Progenitor cell of endocrine pancreas (in vitro differentiated cells): ENCODE results near the gene ZBTB5. TPM values are rescaled to one million over a fixed set of nuclear protein-coding genes. Genes with fewer than 3 reads are reported as not detected.

ENCODE experiments used
- DNase-seq: peaks from one replicate; pipeline ENCODE4 v3.0.0; 2021; ENCODE audit warnings: low spot score; ENCODE audit not compliant: unreplicated experiment
- H3K27ac Mint-ChIP-seq: 2 replicates; pipeline ENCODE4 v1.8.0; 2021; ENCODE audit warnings: mild to moderate bottlenecking, moderate library complexity, mixed read lengths
- H3K27me3 Mint-ChIP-seq: 2 replicates; pipeline ENCODE4 v1.8.0; 2021; ENCODE audit warnings: mixed read lengths
- H3K36me3 Mint-ChIP-seq: 2 replicates; pipeline ENCODE4 v1.8.0; 2022; ENCODE audit warnings: mixed read lengths; ENCODE audit not compliant: insufficient read depth
- H3K4me1 Mint-ChIP-seq: 2 replicates; pipeline ENCODE4 v1.8.0; 2021; ENCODE audit warnings: low read depth, mixed read lengths
- H3K4me3 Mint-ChIP-seq: 2 replicates; pipeline ENCODE4 v1.8.0; 2021; ENCODE audit warnings: low read depth, mild to moderate bottlenecking, moderate library complexity, mixed read lengths
- H3K9me3 Mint-ChIP-seq: 2 replicates; pipeline ENCODE4 v1.8.0; 2021; ENCODE audit warnings: low read depth, mixed read lengths
- total RNA-seq: library from RNA; stranded (reverse); gene quantifications from 2 replicates; pipeline ENCODE4 v1.2.1, GENCODE V29; 2021
- TF ChIP-seq, protein P1 (sequence below): fragments of 200-600 bp; sonication (generic); IDR thresholded peaks from one replicate; pipeline ENCODE4 v1.5.0; 2021; ENCODE audit warnings: antibody characterized with exemption, mild to moderate bottlenecking; ENCODE audit not compliant: unreplicated experiment

Gene ZBTB5
- total RNA-seq, 1 donor from 2014 or later = 21.2 TPM

DNA sequence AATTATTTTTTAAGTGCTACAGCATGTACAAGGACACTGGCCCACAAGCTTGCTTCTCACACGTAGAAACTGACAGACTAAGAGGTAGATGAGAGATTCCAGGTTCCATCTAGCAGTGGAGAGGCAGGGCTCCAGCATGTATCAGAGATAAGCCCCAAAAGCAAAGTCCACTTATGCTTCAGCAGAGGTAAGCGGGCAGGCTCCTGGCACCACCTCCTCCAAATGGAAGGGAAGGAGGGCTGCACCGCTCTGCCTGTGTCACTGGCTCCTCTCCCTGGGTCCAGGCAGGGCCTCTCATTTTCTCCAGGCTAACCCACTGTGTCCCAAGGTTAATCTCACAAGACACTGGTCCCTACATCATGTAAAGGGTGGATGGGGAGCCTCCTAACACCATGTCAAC, 26.9 kb downstream of the ZBTB5 start:
- DNase-seq = no peak
- Mint-ChIP-seq H3K9me3 (no peaks in the 10 kb centered on the region), H3K4me3 (no peak overlapping the region), H3K27ac (no peak overlapping the region), H3K4me1 (peaks cover 9% of the 10 kb centered on the region), H3K36me3 (peaks cover 21% of the 10 kb centered on the region), H3K27me3 (no peaks in the 10 kb centered on the region)
- TF ChIP-seq, protein P1, sequence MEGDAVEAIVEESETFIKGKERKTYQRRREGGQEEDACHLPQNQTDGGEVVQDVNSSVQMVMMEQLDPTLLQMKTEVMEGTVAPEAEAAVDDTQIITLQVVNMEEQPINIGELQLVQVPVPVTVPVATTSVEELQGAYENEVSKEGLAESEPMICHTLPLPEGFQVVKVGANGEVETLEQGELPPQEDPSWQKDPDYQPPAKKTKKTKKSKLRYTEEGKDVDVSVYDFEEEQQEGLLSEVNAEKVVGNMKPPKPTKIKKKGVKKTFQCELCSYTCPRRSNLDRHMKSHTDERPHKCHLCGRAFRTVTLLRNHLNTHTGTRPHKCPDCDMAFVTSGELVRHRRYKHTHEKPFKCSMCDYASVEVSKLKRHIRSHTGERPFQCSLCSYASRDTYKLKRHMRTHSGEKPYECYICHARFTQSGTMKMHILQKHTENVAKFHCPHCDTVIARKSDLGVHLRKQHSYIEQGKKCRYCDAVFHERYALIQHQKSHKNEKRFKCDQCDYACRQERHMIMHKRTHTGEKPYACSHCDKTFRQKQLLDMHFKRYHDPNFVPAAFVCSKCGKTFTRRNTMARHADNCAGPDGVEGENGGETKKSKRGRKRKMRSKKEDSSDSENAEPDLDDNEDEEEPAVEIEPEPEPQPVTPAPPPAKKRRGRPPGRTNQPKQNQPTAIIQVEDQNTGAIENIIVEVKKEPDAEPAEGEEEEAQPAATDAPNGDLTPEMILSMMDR = no peak

DNA sequence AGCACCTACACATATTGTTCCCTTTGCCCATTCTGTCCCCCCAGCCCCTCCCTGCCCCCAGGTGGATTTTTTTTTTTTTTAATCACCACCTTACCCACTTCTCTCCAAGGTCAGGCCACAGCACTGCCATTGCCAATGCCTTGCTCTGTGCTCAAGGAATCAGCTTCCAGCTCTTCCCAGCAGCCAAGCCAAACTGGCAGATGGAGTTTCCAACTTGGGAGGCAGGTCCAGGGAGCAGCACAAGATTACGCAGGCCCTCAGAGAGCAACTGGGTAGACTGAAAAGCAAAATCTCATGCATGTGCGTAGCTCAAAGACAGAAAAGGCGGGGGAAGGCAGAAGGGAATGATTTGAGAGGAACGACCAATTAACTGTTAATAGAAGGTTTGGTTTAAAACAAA, 27.6 kb downstream of the ZBTB5 start:
- H3K4me3 Mint-ChIP-seq = no peak overlapping the region
- DNase-seq = no peak
- H3K36me3 Mint-ChIP-seq = peaks cover 21% of the 10 kb centered on the region
- H3K4me1 Mint-ChIP-seq = peaks cover 7% of the 10 kb centered on the region
- no peaks in the 10 kb centered on the region for H3K9me3 Mint-ChIP-seq
- H3K27ac Mint-ChIP-seq = no peak overlapping the region
- TF ChIP-seq, protein P1 = no peak
- no peaks in the 10 kb centered on the region for H3K27me3 Mint-ChIP-seq

DNA sequence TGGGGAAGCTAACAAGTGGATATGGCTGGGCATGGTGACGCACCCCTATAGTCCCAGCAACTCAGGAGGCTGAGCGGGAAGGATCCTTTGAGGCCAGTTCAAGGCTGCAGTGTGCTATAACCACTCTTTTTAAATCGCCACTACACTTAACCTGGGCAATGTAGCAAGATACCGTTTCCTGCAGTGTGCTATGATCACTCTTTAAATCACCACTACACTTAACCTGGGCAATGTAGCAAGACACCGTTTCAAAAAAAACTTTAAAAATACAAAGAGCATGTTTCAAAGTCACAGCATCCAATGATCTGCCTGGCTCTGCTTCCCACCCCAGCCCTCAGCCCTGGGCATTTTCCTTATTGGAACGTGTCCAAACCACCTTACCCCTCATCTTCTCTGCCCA, 28.2 kb downstream of the ZBTB5 start:
- peaks cover 2% of the 10 kb centered on the region for H3K4me1 Mint-ChIP-seq
- H3K27ac Mint-ChIP-seq = no peak overlapping the region
- TF ChIP-seq, protein P1 = no peak
- no peaks in the 10 kb centered on the region for H3K9me3 Mint-ChIP-seq
- DNase-seq = no peak
- H3K4me3 Mint-ChIP-seq = no peak overlapping the region
- peaks cover 23% of the 10 kb centered on the region for H3K36me3 Mint-ChIP-seq
- no peaks in the 10 kb centered on the region for H3K27me3 Mint-ChIP-seq

DNA sequence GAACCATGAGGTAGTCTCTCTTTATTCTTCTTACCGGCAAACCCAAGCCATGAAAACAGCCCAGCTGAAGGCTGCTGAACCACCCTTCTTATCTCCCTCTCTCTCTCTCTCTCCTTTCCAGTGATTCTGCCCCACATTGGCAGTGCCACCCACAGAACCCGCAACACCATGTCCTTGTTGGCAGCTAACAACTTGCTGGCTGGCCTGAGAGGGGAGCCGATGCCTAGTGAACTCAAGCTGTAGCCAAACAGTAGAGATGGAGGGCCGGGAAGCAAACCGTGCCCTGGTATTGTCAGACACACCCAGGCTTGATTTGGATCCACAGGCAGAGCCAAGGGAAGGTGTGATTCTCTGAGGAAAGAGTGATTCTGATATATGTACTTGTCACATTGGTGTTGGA, 28.7 kb downstream of the ZBTB5 start:
- Mint-ChIP-seq H3K4me1 (no peaks in the 10 kb centered on the region), H3K9me3 (no peaks in the 10 kb centered on the region), H3K27me3 (no peaks in the 10 kb centered on the region), H3K36me3 (peaks cover 19% of the 10 kb centered on the region), H3K27ac (no peak overlapping the region), H3K4me3 (no peak overlapping the region)
- DNase-seq = no peak
- TF ChIP-seq, protein P1 = no peak

DNA sequence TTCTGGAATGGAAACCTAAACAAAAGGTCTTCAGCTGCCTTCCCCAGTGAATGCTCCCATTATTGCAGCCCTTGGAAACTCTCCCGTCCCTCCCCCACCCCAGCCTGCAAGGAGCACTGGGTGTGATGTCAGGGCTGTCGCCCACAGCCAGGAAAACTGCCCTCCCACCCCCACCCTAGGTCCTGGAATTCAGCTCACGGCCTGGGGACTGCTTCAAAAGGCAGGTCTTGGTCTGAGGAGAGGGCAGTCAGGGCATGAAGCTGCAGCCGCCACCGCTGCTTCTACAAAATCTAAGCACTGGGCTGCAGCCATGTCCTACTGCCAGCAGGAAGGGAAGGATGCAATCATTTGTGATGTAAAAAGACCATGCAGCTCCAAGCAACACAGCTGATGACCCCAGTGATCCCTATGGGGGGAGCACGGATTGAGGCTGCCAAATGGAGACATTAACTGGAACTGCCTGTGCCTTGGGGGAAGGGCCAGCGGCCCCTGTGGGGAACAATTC, 31.3 kb downstream of the ZBTB5 start:
- H3K4me3 Mint-ChIP-seq = no peak overlapping the region
- DNase-seq = no peak
- no peaks in the 10 kb centered on the region for H3K27me3 Mint-ChIP-seq
- H3K9me3 Mint-ChIP-seq = no peaks in the 10 kb centered on the region
- H3K36me3 Mint-ChIP-seq = peaks cover 11% of the 10 kb centered on the region
- no peaks in the 10 kb centered on the region for H3K4me1 Mint-ChIP-seq
- TF ChIP-seq, protein P1 = no peak
- no peak overlapping the region for H3K27ac Mint-ChIP-seq
